DND-41 (cell line): ENCODE data around the gene ZNF229.
"Not testable (repeated sequence)": the region's sequence is repeated elsewhere in the genome, so short reads cannot be mapped to it uniquely, and the experiment has no call there.

Experiments used
- ATAC-seq: fragments of 200-7000 bp; cut with Tn5 transposase; 3 replicates; pipeline ENCODE4 v1.9.1; 2021; ENCODE audit warnings: low read depth; ENCODE audit not compliant: insufficient read depth
- DNase-seq: peaks from one replicate; pipeline ENCODE4 v3.0.0-alpha.2; 2020
- H2AFZ ChIP-seq: 2 replicates; pipeline ENCODE4 v1.6.0; 2012; ENCODE audit warnings: low read depth, low read length
- H3K27ac ChIP-seq: 2 replicates; pipeline ENCODE4 v1.5.1; 2012; ENCODE audit warnings: low read length, inconsistent platforms
- H3K27me3 ChIP-seq: fragments of 200-600 bp; sonication (generic); 2 replicates; pipeline ENCODE4 v1.6.0; 2012; ENCODE audit warnings: low read length, mild to moderate bottlenecking, inconsistent platforms; ENCODE audit not compliant: insufficient read depth, poor library complexity
- H3K36me3 ChIP-seq: 2 replicates; pipeline ENCODE4 v1.5.1; 2012; ENCODE audit warnings: low read length, inconsistent platforms; ENCODE audit not compliant: insufficient read depth
- H3K4me1 ChIP-seq: 2 replicates; pipeline ENCODE4 v1.5.1; 2012; ENCODE audit warnings: mild to moderate bottlenecking, low read length; ENCODE audit not compliant: insufficient read depth
- H3K4me2 ChIP-seq: 2 replicates; pipeline ENCODE4 v1.6.0; 2012; ENCODE audit warnings: mild to moderate bottlenecking, moderate library complexity, low read length, inconsistent platforms; ENCODE audit not compliant: insufficient read depth
- H3K4me3 ChIP-seq, 2 experiments: fragments of 200-600 bp in 1 of 2; shearing (Covaris generic) in 1 of 2; 2 replicates each; pipeline ENCODE4 v1.5.1; 2012 to 2016; ENCODE audit warnings: inconsistent platforms in 2 of 2, low read length in 2 of 2, mild to moderate bottlenecking in 2 of 2, low read depth in 1 of 2, moderate library complexity in 1 of 2
- H3K79me2 ChIP-seq: 2 replicates; pipeline ENCODE4 v1.6.0; 2012; ENCODE audit warnings: low read length, inconsistent platforms; ENCODE audit not compliant: insufficient read depth
- H3K9ac ChIP-seq: 2 replicates; pipeline ENCODE4 v1.6.0; 2012; ENCODE audit warnings: low read depth, mild to moderate bottlenecking, inconsistent platforms, low read length, moderate library complexity
- H3K9me3 ChIP-seq: 2 replicates; pipeline ENCODE4 v1.5.1; 2012; ENCODE audit warnings: low read length, moderate library complexity, mild to moderate bottlenecking, inconsistent platforms; ENCODE audit not compliant: insufficient read depth, severe bottlenecking
- H4K20me1 ChIP-seq: 2 replicates; pipeline ENCODE4 v1.6.0; 2012; ENCODE audit warnings: low read length; ENCODE audit not compliant: insufficient read depth
- EZH2 ChIP-seq: IDR thresholded peaks from 3 replicates; pipeline ENCODE4 v1.6.1; 2012; ENCODE audit warnings: borderline replicate concordance, low read depth, mild to moderate bottlenecking, moderate library complexity, low read length, inconsistent platforms; ENCODE audit not compliant: severe bottlenecking
- TF ChIP-seq, protein P1 (sequence below): IDR thresholded peaks from 2 replicates; pipeline ENCODE4 v1.5.1; 2012; ENCODE audit warnings: borderline replicate concordance, low read length, moderate library complexity, mild to moderate bottlenecking; ENCODE audit not compliant: poor library complexity, severe bottlenecking; ENCODE audit errors: extremely low read depth

The ZNF229 gene

DNA sequence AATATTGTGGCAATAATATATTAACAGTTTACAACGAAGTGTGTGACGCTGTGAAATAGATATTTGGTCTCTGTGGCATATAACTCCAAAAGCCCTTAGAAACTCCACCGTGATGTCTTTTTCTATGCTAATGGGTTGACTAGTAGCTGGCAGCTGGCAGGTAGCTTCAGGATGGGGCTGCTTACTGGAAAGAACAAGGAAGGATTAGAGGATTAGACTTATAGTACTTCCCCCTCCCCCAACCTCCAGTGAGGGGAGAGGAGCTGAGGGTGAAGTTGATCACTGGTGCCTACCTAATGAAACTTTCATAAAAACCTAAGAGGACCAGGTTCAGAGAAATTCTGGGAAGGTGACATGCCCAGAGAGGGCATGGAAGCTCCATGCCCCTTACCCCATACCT, 9.8 kb downstream of the ZNF229 start:
- TF ChIP-seq, protein P1, sequence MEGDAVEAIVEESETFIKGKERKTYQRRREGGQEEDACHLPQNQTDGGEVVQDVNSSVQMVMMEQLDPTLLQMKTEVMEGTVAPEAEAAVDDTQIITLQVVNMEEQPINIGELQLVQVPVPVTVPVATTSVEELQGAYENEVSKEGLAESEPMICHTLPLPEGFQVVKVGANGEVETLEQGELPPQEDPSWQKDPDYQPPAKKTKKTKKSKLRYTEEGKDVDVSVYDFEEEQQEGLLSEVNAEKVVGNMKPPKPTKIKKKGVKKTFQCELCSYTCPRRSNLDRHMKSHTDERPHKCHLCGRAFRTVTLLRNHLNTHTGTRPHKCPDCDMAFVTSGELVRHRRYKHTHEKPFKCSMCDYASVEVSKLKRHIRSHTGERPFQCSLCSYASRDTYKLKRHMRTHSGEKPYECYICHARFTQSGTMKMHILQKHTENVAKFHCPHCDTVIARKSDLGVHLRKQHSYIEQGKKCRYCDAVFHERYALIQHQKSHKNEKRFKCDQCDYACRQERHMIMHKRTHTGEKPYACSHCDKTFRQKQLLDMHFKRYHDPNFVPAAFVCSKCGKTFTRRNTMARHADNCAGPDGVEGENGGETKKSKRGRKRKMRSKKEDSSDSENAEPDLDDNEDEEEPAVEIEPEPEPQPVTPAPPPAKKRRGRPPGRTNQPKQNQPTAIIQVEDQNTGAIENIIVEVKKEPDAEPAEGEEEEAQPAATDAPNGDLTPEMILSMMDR = no peak
- no peak for TF ChIP-seq EZH2
- H3K36me3 ChIP-seq = no peaks in the 10 kb centered on the region
- peaks cover under 1% of the 10 kb centered on the region for H3K9me3 ChIP-seq
- no peak overlapping the region for H3K4me2 ChIP-seq
- no peaks in the 10 kb centered on the region for H4K20me1 ChIP-seq
- no peaks in the 10 kb centered on the region for H3K4me1 ChIP-seq
- ATAC-seq (no peak), DNase-seq (no peak)
- H3K27me3 ChIP-seq = no peaks in the 10 kb centered on the region
- no peak overlapping the region for H3K27ac ChIP-seq
- H3K79me2 ChIP-seq = no peaks in the 10 kb centered on the region
- no peak overlapping the region for H3K9ac ChIP-seq
- no peak overlapping the region for H3K4me3 ChIP-seq
- H2AFZ ChIP-seq = no peak overlapping the region

DNA sequence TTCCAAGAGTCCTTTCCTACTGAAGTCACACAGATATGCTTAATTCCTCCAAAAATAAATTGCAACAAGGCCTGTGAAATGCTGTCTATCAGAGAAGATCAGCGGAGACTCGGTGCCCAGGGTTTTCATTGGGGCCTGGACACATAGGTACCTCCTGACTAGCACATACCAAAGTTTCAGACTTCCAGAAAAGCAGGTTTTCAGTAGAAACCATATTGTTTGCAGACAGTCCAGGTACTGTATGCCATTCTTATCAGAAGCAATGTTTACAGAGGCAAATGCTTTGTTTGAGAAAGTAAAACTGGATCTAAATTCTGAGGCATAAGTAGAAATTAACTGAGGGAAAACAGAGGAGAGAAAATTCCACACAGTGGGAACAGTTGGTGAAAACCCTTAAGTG, 12.8 kb downstream of the ZNF229 start:
- H3K79me2 ChIP-seq = no peaks in the 10 kb centered on the region
- no peaks in the 10 kb centered on the region for H3K36me3 ChIP-seq
- H3K27me3 ChIP-seq = no peaks in the 10 kb centered on the region
- H3K4me1 ChIP-seq = no peaks in the 10 kb centered on the region
- no peak overlapping the region for H3K4me2 ChIP-seq
- TF ChIP-seq, protein P1 = no peak
- TF ChIP-seq EZH2 = no peak
- no peaks in the 10 kb centered on the region for H4K20me1 ChIP-seq
- no peak overlapping the region for H3K9ac ChIP-seq
- peaks cover 2% of the 10 kb centered on the region for H3K9me3 ChIP-seq
- DNase-seq = no peak
- H2AFZ ChIP-seq = no peak overlapping the region
- no peak overlapping the region for H3K4me3 ChIP-seq
- ATAC-seq = no peak
- H3K27ac ChIP-seq = no peak overlapping the region

DNA sequence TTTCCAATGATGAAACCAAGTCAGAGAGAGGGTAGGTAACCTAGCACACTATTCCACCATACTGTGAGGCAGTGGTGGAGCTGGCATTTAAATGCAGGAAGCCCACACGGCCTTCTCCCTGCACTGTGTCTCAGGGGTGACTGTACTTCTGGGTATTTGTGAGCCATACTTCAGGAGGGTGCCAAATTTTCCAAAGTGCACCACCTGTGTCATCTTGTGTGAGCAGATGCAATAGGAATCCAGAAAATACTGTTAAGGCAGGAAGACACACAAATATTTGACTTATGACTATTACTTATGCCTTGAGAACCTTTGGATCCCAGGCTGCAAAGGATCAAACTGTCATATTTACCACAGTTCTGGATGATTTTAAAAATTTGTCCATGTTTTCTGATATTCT, 17.3 kb downstream of the ZNF229 start:
- H3K4me3 ChIP-seq = no peak overlapping the region
- no peak overlapping the region for H2AFZ ChIP-seq
- no peaks in the 10 kb centered on the region for H4K20me1 ChIP-seq
- H3K4me1 ChIP-seq = no peaks in the 10 kb centered on the region
- no peaks in the 10 kb centered on the region for H3K36me3 ChIP-seq
- H3K9me3 ChIP-seq = peaks cover 2% of the 10 kb centered on the region
- no peak overlapping the region for H3K27ac ChIP-seq
- H3K27me3 ChIP-seq = no peaks in the 10 kb centered on the region
- TF ChIP-seq, protein P1 = no peak
- TF ChIP-seq EZH2 = no peak
- no peak for DNase-seq
- no peaks in the 10 kb centered on the region for H3K79me2 ChIP-seq
- no peak for ATAC-seq
- no peak overlapping the region for H3K4me2 ChIP-seq
- H3K9ac ChIP-seq = no peak overlapping the region

DNA sequence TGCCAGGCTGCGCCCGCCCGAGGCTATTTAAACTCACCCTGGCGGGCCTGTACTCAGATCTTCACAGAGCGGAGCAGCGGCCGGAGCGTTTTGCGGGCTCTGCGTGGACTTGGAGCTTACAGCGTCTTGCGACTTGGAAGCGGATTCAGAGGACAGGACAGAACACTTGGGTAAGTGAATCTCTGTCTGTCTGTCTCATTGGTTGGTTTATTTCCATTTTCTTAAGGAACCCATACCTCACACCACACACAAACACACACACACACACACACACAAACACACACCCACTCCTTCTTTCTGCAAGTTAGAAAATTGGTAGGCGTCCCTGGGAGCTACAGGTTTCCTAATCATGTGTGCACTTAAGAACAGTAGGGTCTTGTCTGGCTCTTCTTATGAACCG, 32.7 kb downstream of the ZNF229 start:
- H3K36me3 ChIP-seq, H2AFZ ChIP-seq, H4K20me1 ChIP-seq, H3K9ac ChIP-seq, H3K79me2 ChIP-seq, H3K4me2 ChIP-seq, H3K9me3 ChIP-seq, ATAC-seq, H3K4me1 ChIP-seq, H3K27ac ChIP-seq, DNase-seq, H3K27me3 ChIP-seq, H3K4me3 ChIP-seq: not testable (repeated sequence)
